ENCODE data around the gene XYLT1. TPM values are rescaled to one million over a fixed set of nuclear protein-coding genes. Genes with fewer than 3 reads are reported as not detected.

XYLT1 gene
- total and polyA plus RNA-seq, 2 of the 8 experiments (the other 6 are each of a cell fraction or from before 2014, with no cell fraction given), result 6.6 to 25.4 TPM

GRCh38 chr16:17377360-17378324 lies 93.1 kb downstream of the XYLT1 start:
- H3K79me2 ChIP-seq (ENCODE audit: control insufficient read depth in 1 of 2, insufficient read depth in 2 of 2, low read length in 2 of 2), result peaks cover 0 to 26% of the 10 kb centered on the region in 2 experiments; a peak in 2 of 4 replicates
- H4K5ac ChIP-seq (ENCODE audit: insufficient read length, low read depth, low read length), result no peak overlapping the region
- no peak overlapping the region; the same call in 1 of the 2 replicates for H2BK5ac ChIP-seq (ENCODE audit: low read depth, low read length)
- H3K27me3 ChIP-seq (replicated peaks in 1 of 4; ENCODE audit: control insufficient read depth in 3 of 4, extremely low read depth in 1 of 4, insufficient read depth in 3 of 4, low read length in 3 of 4), result no peaks in the 10 kb centered on the region
- H3K79me1 ChIP-seq (ENCODE audit: low read depth, low read length), result peaks cover 7% of the 10 kb centered on the region; the same call in 1 of the 2 replicates
- FAIRE-seq, result no peak
- H3K9ac ChIP-seq (replicated peaks in 1 of 4; ENCODE audit: extremely low read depth in 1 of 4, low read depth in 3 of 4, low read length in 3 of 4), result no peak overlapping the region
- 0 out of 2 replicates have a peak overlapping the region, but pooled peaks have one; percentile 3 for H2BK20ac ChIP-seq (ENCODE audit: low read length)
- H3K27ac ChIP-seq (ENCODE audit: low read depth, low read length), result no peak overlapping the region
- H3K18ac ChIP-seq (ENCODE audit: extremely low read depth, low read length), result no peak overlapping the region
- H3K14ac ChIP-seq (ENCODE audit: insufficient read length), result no peak overlapping the region
- no peak overlapping the region for H3K4ac ChIP-seq (replicated peaks; ENCODE audit: insufficient read length, low read depth, low read length)
- 61% methylated on average over 11 of the region's 11 CpGs; no CpG with 5 or more reads in 1 of the 2 experiments for WGBS, 2 experiments (ENCODE audit: extremely low coverage in 1 of 2, insufficient coverage in 1 of 2, insufficient read length in 1 of 2, insufficient replicate concordance in 2 of 2, low coverage in 1 of 2, low lambda C conversion rate in 2 of 2, missing lambda C conversion rate in 1 of 2)
- no peak overlapping the region for H3K4me3 ChIP-seq (ENCODE audit: extremely low read depth in 1 of 4, insufficient read depth in 2 of 4, low read depth in 3 of 4, low read length in 4 of 4)
- no peaks in the 10 kb centered on the region for H4K20me1 ChIP-seq (replicated peaks in 1 of 2; ENCODE audit: control insufficient read depth in 1 of 2, insufficient read depth in 2 of 2, low read length in 2 of 2)
- no peak for DNase-seq (ENCODE audit: low read depth in 1 of 2, low spot score in 2 of 2)
- peak overlapping the region; percentile 36; the same call in 1 of the 2 replicates for H2BK15ac ChIP-seq (ENCODE audit: low read length)
- H3K9me3 ChIP-seq (ENCODE audit: insufficient read depth in 2 of 2, low read depth in 1 of 2, low read length in 1 of 2), result no peaks in the 10 kb centered on the region
- peaks cover 2 to 24% (median 12%) of the 10 kb centered on the region in 4 experiments for H3K4me1 ChIP-seq (replicated peaks in 1 of 4; ENCODE audit: control insufficient read depth in 3 of 4, insufficient read depth in 4 of 4, low read length in 3 of 4)
- no peaks in the 10 kb centered on the region; the same call in 1 of the 2 replicates for H3K23me2 ChIP-seq (ENCODE audit: low read depth, low read length)
- no peak overlapping the region for H2AK5ac ChIP-seq (ENCODE audit: low read depth, low read length)
- ChIA-PET CTCF (ENCODE audit: partially characterized antibody) (interaction anchor here (0.9 to 2.5 kb wide), 5 partner anchors 9 to 166 kb away, joined by 3 to 14 read pairs (median 4); no protein-coding TSS in a partner anchor), POLR2A (ENCODE audit: partially characterized antibody) (no interaction called here)
- H3K23ac ChIP-seq (ENCODE audit: insufficient read length), result no peak overlapping the region
- no peak for TF ChIP-seq ATF2 (IDR thresholded peaks at IDR 0.05; ENCODE audit: low read length)
- no peak for TF ChIP-seq SRF (IDR thresholded peaks at IDR 0.05; ENCODE audit: low read depth, low read length)
- no peak for TF ChIP-seq TAF7 (optimal IDR thresholded peaks at IDR 0.05; ENCODE audit: borderline replicate concordance, low read depth, low read length)
- peak overlapping the region; percentile 89 for H2BK120ac ChIP-seq (replicated peaks; ENCODE audit: low read depth, low read length)
- H3K36me3 ChIP-seq (ENCODE audit: control insufficient read depth in 2 of 4, insufficient read depth in 4 of 4, low read length in 3 of 4), result no peaks in the 10 kb centered on the region
- no peak overlapping the region for H2BK12ac ChIP-seq (ENCODE audit: low read depth, low read length)
- no peak overlapping the region for H2AFZ ChIP-seq (ENCODE audit: low read length)
- no peak overlapping the region for H4K8ac ChIP-seq (ENCODE audit: extremely low read depth, insufficient read depth, low read length)
- no peak overlapping the region for H3K56ac ChIP-seq (replicated peaks; ENCODE audit: insufficient read length, low read depth, low read length)
- no peak overlapping the region for H3K4me2 ChIP-seq (ENCODE audit: insufficient read depth in 1 of 2, low read depth in 2 of 2, low read length in 2 of 2)
- no peak overlapping the region for H4K91ac ChIP-seq (replicated peaks; ENCODE audit: insufficient read length, low read length)

Measured in H1 (cell line).